HepG2 (cell line): ENCODE results near the gene COG8. TPM values are rescaled to one million over a fixed set of nuclear protein-coding genes. Genes with fewer than 3 reads are reported as not detected.

Experiments used
- ARID2 ChIP-seq: sonication (generic); formaldehyde crosslinking; IDR thresholded peaks from 2 replicates; pipeline ENCODE4 v1.8.1; 2022; ENCODE audit warnings: mild to moderate bottlenecking, missing genetic modification reagents, borderline replicate concordance
- HDAC2 ChIP-seq: sonication (generic); formaldehyde crosslinking; IDR thresholded peaks from 2 replicates; pipeline ENCODE4 v1.4.0; 2020; ENCODE audit warnings: missing genetic modification reagents
- HMG20A ChIP-seq: IDR thresholded peaks from 2 replicates; pipeline ENCODE4 v1.6.1; 2016; ENCODE audit warnings: borderline replicate concordance
- HMG20B ChIP-seq: conservative IDR thresholded peaks from 2 replicates; pipeline ENCODE4 v1.6.1; 2016; ENCODE audit warnings: missing genetic modification reagents, missing compliant biosample characterization
- HOXA7 ChIP-seq: sonication (generic); formaldehyde crosslinking; IDR thresholded peaks from 2 replicates; pipeline ENCODE4 v1.8.1; 2022; ENCODE audit warnings: mild to moderate bottlenecking, missing genetic modification reagents, moderate library complexity
- KDM5A ChIP-seq: fragments of 200-600 bp; sonication (generic); IDR thresholded peaks from 2 replicates; pipeline ENCODE4 v1.7.0; 2018; ENCODE audit warnings: antibody characterized with exemption, mild to moderate bottlenecking, low read length, borderline replicate concordance
- KMT2A ChIP-seq: sonication (generic); formaldehyde crosslinking; IDR thresholded peaks from 2 replicates; pipeline ENCODE4 v1.4.0; 2020; ENCODE audit warnings: missing genetic modification reagents
- SATB2 ChIP-seq: sonication (generic); formaldehyde crosslinking; IDR thresholded peaks from 2 replicates; pipeline ENCODE4 v1.5.0; 2020; ENCODE audit warnings: missing genetic modification reagents
- TOPORS ChIP-seq: sonication (generic); formaldehyde crosslinking; IDR thresholded peaks from 2 replicates; pipeline ENCODE4 v1.8.0; 2023; ENCODE audit warnings: mild to moderate bottlenecking, missing genetic modification reagents
- ZNF382 ChIP-seq: sonication (generic); formaldehyde crosslinking; IDR thresholded peaks from 2 replicates; pipeline ENCODE4 v1.5.0; 2020; ENCODE audit warnings: missing genetic modification reagents, mild to moderate bottlenecking, borderline replicate concordance
- ZNF496 ChIP-seq: sonication (generic); formaldehyde crosslinking; IDR thresholded peaks from 2 replicates; pipeline ENCODE4 v1.8.1; 2023; ENCODE audit warnings: mild to moderate bottlenecking, moderate library complexity, missing genetic modification reagents; ENCODE audit not compliant: insufficient replicate concordance
- ZNF547 ChIP-seq: sonication (generic); formaldehyde crosslinking; IDR thresholded peaks from 2 replicates; pipeline ENCODE4 v1.5.1; 2020; ENCODE audit warnings: mild to moderate bottlenecking, missing genetic modification reagents
- ZNF569 ChIP-seq: sonication (generic); formaldehyde crosslinking; IDR thresholded peaks from 2 replicates; pipeline ENCODE4 v1.5.0; 2020; ENCODE audit warnings: mild to moderate bottlenecking, missing genetic modification reagents, moderate library complexity, borderline replicate concordance
- polyA plus RNA-seq, 8 experiments: library from polyadenylated mRNA; depleted of rRNA in 3 of 8; stranded (reverse) in 7 of 8; unstranded in 1 of 8; fragments of >200 nt; fragmentation: Illumina TruSeq in 4 of 8; extraction: Trizol in 4 of 8; gene quantifications; 2 replicates each; pipeline versions ENCODE4 v1.2.1 to v1.2.3, GENCODE V29; 2011 to 2016; ENCODE audit warnings: low read depth in 4 of 8, missing spikeins in 1 of 8, mixed read lengths in 1 of 8; ENCODE audit not compliant: insufficient read depth in 1 of 8
- total RNA-seq, 5 experiments: library from RNA; depleted of rRNA; stranded (reverse); fragments of >200 nt; fragmentation: Illumina TruSeq; extraction: Trizol; gene quantifications; 2 replicates each; pipeline ENCODE4 v1.2.3, GENCODE V29; 2016; ENCODE audit warnings: low read depth in 1 of 5
- TF ChIP-seq, protein P1 (sequence below): sonication (generic); formaldehyde crosslinking; IDR thresholded peaks from 2 replicates; pipeline ENCODE4 v1.4.0; 2020; ENCODE audit warnings: missing genetic modification reagents
- TF ChIP-seq, protein P2 (sequence below): sonication (generic); formaldehyde crosslinking; IDR thresholded peaks from 2 replicates; pipeline ENCODE4 v1.4.0; 2020; ENCODE audit warnings: mild to moderate bottlenecking, missing genetic modification reagents
- TF ChIP-seq, protein P3 (sequence below): sonication (generic); formaldehyde crosslinking; IDR thresholded peaks from 2 replicates; pipeline ENCODE4 v1.4.0; 2020; ENCODE audit warnings: mild to moderate bottlenecking, low read depth, missing genetic modification reagents
- TF ChIP-seq, protein P4 (sequence below): sonication (generic); formaldehyde crosslinking; IDR thresholded peaks from 2 replicates; pipeline ENCODE4 v1.8.0; 2022; ENCODE audit warnings: mild to moderate bottlenecking, missing genetic modification reagents, borderline replicate concordance
- TF ChIP-seq, protein P5 (sequence below): sonication (generic); formaldehyde crosslinking; IDR thresholded peaks from 2 replicates; pipeline ENCODE4 v1.5.0; 2020; ENCODE audit warnings: missing genetic modification reagents

COG8 gene
- total and polyA plus RNA-seq, 2 of the 13 experiments (the other 11 are each of a cell fraction or from before 2014, with no cell fraction given): 45.5 to 52.1 TPM

DNA sequence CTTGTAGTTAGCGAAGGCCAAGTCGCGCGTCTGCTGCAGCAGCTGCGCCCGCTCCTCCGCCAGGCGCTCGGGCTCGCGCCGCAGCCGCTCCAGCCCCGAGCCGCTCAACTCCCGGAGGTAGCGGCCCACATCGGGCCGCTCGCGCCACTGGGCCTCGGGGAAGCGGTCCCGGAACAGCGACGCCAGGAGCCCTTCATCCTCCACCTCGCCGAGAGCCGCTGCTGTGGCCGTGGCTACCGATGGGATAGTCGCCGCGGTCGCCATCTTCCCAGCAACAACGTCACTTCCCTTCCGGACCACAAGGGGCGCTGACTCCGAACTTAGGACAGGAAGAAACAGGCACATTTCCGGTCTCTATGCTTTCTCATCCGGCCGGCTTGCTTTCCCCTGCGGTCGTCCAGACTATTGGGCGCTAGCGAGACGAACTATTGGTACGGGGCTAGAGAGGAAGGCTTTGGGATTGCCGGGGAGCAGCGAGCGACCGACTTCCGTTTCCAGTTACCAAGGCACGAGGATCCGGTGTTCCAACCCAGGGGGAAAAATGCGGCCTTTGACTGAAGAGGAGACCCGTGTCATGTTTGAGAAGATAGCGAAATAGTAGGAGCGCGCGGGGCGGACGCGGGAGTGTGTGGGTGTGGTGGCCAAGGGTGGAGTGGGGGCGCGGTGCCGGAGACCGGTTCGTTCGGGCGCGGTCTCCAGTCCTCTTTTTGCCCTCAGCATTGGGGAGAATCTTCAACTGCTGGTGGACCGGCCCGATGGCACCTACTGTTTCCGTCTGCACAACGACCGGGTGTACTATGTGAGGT, at the start of gene COG8, which contains the start of gene NIP7 (continued):
- TF ChIP-seq HMG20B (CRISPR knock-in tag) (peak; percentile 28), TOPORS (CRISPR knock-in tag) (peak; percentile 96; the same call in 1 of the 2 replicates), ARID2 (CRISPR knock-in tag) (peak; percentile 96), ZNF382 (CRISPR knock-in tag) (no peak), ZNF547 (CRISPR knock-in tag) (peak; percentile 61), KMT2A (CRISPR knock-in tag) (peak; percentile 100), SATB2 (CRISPR knock-in tag) (peak; percentile 92; the same call in 1 of the 2 replicates), KDM5A (peak; percentile 74), ZNF496 (CRISPR knock-in tag) (no peak), HDAC2 (CRISPR knock-in tag) (peak; percentile 77), HOXA7 (peak; percentile 80; the same call in 1 of the 2 replicates), HMG20A (CRISPR knock-in tag) (peak; percentile 1; the same call in 1 of the 2 replicates), ZNF569 (CRISPR knock-in tag) (no peak; the same call in 1 of the 2 replicates)
- TF ChIP-seq, protein P1, sequence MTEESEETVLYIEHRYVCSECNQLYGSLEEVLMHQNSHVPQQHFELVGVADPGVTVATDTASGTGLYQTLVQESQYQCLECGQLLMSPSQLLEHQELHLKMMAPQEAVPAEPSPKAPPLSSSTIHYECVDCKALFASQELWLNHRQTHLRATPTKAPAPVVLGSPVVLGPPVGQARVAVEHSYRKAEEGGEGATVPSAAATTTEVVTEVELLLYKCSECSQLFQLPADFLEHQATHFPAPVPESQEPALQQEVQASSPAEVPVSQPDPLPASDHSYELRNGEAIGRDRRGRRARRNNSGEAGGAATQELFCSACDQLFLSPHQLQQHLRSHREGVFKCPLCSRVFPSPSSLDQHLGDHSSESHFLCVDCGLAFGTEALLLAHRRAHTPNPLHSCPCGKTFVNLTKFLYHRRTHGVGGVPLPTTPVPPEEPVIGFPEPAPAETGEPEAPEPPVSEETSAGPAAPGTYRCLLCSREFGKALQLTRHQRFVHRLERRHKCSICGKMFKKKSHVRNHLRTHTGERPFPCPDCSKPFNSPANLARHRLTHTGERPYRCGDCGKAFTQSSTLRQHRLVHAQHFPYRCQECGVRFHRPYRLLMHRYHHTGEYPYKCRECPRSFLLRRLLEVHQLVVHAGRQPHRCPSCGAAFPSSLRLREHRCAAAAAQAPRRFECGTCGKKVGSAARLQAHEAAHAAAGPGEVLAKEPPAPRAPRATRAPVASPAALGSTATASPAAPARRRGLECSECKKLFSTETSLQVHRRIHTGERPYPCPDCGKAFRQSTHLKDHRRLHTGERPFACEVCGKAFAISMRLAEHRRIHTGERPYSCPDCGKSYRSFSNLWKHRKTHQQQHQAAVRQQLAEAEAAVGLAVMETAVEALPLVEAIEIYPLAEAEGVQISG (CRISPR knock-in tag): peak; percentile 100
- TF ChIP-seq, protein P2, sequence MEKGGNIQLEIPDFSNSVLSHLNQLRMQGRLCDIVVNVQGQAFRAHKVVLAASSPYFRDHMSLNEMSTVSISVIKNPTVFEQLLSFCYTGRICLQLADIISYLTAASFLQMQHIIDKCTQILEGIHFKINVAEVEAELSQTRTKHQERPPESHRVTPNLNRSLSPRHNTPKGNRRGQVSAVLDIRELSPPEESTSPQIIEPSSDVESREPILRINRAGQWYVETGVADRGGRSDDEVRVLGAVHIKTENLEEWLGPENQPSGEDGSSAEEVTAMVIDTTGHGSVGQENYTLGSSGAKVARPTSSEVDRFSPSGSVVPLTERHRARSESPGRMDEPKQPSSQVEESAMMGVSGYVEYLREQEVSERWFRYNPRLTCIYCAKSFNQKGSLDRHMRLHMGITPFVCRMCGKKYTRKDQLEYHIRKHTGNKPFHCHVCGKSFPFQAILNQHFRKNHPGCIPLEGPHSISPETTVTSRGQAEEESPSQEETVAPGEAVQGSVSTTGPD: no peak; the same call in 1 of the 2 replicates
- TF ChIP-seq, protein P3, sequence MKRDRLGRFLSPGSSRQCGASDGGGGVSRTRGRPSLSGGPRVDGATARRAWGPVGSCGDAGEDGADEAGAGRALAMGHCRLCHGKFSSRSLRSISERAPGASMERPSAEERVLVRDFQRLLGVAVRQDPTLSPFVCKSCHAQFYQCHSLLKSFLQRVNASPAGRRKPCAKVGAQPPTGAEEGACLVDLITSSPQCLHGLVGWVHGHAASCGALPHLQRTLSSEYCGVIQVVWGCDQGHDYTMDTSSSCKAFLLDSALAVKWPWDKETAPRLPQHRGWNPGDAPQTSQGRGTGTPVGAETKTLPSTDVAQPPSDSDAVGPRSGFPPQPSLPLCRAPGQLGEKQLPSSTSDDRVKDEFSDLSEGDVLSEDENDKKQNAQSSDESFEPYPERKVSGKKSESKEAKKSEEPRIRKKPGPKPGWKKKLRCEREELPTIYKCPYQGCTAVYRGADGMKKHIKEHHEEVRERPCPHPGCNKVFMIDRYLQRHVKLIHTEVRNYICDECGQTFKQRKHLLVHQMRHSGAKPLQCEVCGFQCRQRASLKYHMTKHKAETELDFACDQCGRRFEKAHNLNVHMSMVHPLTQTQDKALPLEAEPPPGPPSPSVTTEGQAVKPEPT (CRISPR knock-in tag): peak; percentile 23; the same call in 1 of the 2 replicates
- TF ChIP-seq, protein P4, sequence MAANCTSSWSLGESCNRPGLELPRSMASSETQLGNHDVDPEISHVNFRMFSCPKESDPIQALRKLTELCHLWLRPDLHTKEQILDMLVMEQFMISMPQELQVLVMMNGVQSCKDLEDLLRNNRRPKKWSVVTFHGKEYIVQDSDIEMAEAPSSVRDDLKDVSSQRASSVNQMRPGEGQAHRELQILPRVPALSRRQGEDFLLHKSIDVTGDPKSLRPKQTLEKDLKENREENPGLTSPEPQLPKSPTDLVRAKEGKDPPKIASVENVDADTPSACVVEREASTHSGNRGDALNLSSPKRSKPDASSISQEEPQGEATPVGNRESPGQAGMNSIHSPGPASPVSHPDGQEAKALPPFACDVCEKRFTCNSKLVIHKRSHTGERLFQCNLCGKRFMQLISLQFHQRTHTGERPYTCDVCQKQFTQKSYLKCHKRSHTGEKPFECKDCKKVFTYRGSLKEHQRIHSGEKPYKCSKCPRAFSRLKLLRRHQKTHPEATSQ: peak; percentile 97
- TF ChIP-seq, protein P5, sequence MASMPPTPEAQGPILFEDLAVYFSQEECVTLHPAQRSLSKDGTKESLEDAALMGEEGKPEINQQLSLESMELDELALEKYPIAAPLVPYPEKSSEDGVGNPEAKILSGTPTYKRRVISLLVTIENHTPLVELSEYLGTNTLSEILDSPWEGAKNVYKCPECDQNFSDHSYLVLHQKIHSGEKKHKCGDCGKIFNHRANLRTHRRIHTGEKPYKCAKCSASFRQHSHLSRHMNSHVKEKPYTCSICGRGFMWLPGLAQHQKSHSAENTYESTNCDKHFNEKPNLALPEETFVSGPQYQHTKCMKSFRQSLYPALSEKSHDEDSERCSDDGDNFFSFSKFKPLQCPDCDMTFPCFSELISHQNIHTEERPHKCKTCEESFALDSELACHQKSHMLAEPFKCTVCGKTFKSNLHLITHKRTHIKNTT (CRISPR knock-in tag): no peak
